ENCODE measurements around the gene ATXN1.
"Not testable (repeated sequence)": the region's sequence is repeated elsewhere in the genome, so short reads cannot be mapped to it uniquely, and the experiment has no call there.

The ATXN1 gene

GRCh38 chr6:16760516-16761470 is at the start of gene ATXN1:
Gene ATXN1, minus strand, starts transcription at chr6:16761460.
- peak; percentile 45 to 74 for DNase-seq

GRCh38 chr6:16810411-16810810 is 49.2 kb upstream of the ATXN1 start:
- no peak for DNase-seq

- no peak for DNase-seq
Observed at GRCh38 chr6:16809753-16810358, 48.6 kb upstream of the ATXN1 start.

- DNase-seq, result no peak
Observed at GRCh38 chr6:16807956-16808355, 46.7 kb upstream of the ATXN1 start.

- no peak for DNase-seq
Observed at GRCh38 chr6:16806363-16806762, 45.1 kb upstream of the ATXN1 start.

- no peak for DNase-seq
Observed at GRCh38 chr6:16805243-16805950, 44.1 kb upstream of the ATXN1 start.

GRCh38 chr6:16804546-16805242 is 43.4 kb upstream of the ATXN1 start:
- no peak for DNase-seq

- no peak for DNase-seq
Observed at GRCh38 chr6:16803294-16804200, 42.3 kb upstream of the ATXN1 start.

GRCh38 chr6:16802071-16802470 is 40.8 kb upstream of the ATXN1 start:
- no peak for DNase-seq

- no peak for DNase-seq
Observed at GRCh38 chr6:16800942-16801341, 39.7 kb upstream of the ATXN1 start.

- no peak for DNase-seq
Observed at GRCh38 chr6:16800341-16800740, 39.1 kb upstream of the ATXN1 start.

- DNase-seq, result no peak
Observed at GRCh38 chr6:16799279-16800193, 38.3 kb upstream of the ATXN1 start.

GRCh38 chr6:16793828-16794412 is 32.7 kb upstream of the ATXN1 start:
- DNase-seq, result no peak

- no peak for DNase-seq
Observed at GRCh38 chr6:16789329-16790038, 28.2 kb upstream of the ATXN1 start.

GRCh38 chr6:16787128-16787682 is 25.9 kb upstream of the ATXN1 start:
- DNase-seq, result no peak

GRCh38 chr6:16785496-16785895 is 24.2 kb upstream of the ATXN1 start:
- DNase-seq, result no peak

- not testable (repeated sequence) for DNase-seq
Observed at GRCh38 chr6:16784957-16785356, 23.7 kb upstream of the ATXN1 start.

- DNase-seq, result no peak
Observed at GRCh38 chr6:16783952-16784565, 22.8 kb upstream of the ATXN1 start.

- no peak for DNase-seq
Observed at GRCh38 chr6:16783509-16783908, 22.2 kb upstream of the ATXN1 start.

All from CD4-positive, alpha-beta T cell treated with Interferon alpha-2 for 1 hour (primary cell).